Measurements from ENCODE around the gene ARID1B. TPM values are rescaled to one million over a fixed set of nuclear protein-coding genes. Genes with fewer than 3 reads are reported as not detected.
A peak's percentile ranks its signal among the peaks of the same experiment; 100 is the strongest.

The ARID1B gene
- total RNA-seq, 6 experiments from 2014 or later = 23.2 to 35.3 (median 30.7) TPM

GRCh38 chr6:157107915-157108651, 330.9 kb downstream of the ARID1B start:
- Histone ChIP-seq H3K27me3 (no peaks in the 10 kb centered on the region), H3K9me3 (no peaks in the 10 kb centered on the region), H3K4me1 (no peaks in the 10 kb centered on the region), H3K4me3 (no peak overlapping the region), H3K27ac (no peak overlapping the region), H3K36me3 (peaks cover 0 to 2% (median 0%) of the 10 kb centered on the region in 4 donors)
- TF ChIP-seq POLR2A (IDR thresholded peaks at IDR 0.05) (no peak), CTCF (IDR thresholded peaks at IDR 0.05) (no peak)
- intact Hi-C loops (cut with DNase I) = no loop called here
- ATAC-seq (peak in 1 of 4 donors; percentile 32), DNase-seq (no peak)
- WGBS (ENCODE audit: insufficient coverage, low coverage, low lambda C conversion rate, missing lambda C conversion rate) = 83% methylated on average over 6 of the region's 6 CpGs

GRCh38 chr6:157108923-157109322, 331.7 kb downstream of the ARID1B start:
- intact Hi-C loops (cut with DNase I) = no loop called here
- ATAC-seq (no peak), DNase-seq (no peak)
- H3K9me3 ChIP-seq = no peaks in the 10 kb centered on the region
- H3K27ac ChIP-seq = no peak overlapping the region
- H3K27me3 ChIP-seq = no peaks in the 10 kb centered on the region
- no peak overlapping the region for H3K4me3 ChIP-seq
- TF ChIP-seq CTCF (IDR thresholded peaks at IDR 0.05) (no peak), POLR2A (IDR thresholded peaks at IDR 0.05) (no peak)
- 89% methylated on average over 7 of the region's 7 CpGs for WGBS (ENCODE audit: insufficient coverage, low coverage, low lambda C conversion rate, missing lambda C conversion rate)
- H3K36me3 ChIP-seq = peaks cover 0 to 2% (median 0%) of the 10 kb centered on the region in 4 donors
- no peaks in the 10 kb centered on the region for H3K4me1 ChIP-seq

GRCh38 chr6:157110607-157111006, 333.4 kb downstream of the ARID1B start:
- Histone ChIP-seq H3K27me3 (no peaks in the 10 kb centered on the region), H3K9me3 (no peaks in the 10 kb centered on the region), H3K27ac (no peak overlapping the region), H3K4me1 (no peaks in the 10 kb centered on the region), H3K4me3 (no peak overlapping the region), H3K36me3 (peaks cover 0 to 2% (median 0%) of the 10 kb centered on the region in 4 donors)
- intact Hi-C loops (cut with DNase I) = no loop called here
- TF ChIP-seq POLR2A (IDR thresholded peaks at IDR 0.05) = no peak
- TF ChIP-seq CTCF (IDR thresholded peaks at IDR 0.05) = no peak
- ATAC-seq = no peak
- DNase-seq = no peak
- WGBS (ENCODE audit: insufficient coverage, low coverage, low lambda C conversion rate, missing lambda C conversion rate) = 80% methylated on average over 5 of the region's 5 CpGs

GRCh38 chr6:157113389-157113788, 336.2 kb downstream of the ARID1B start:
- ATAC-seq = no peak
- 96% methylated on average over 4 of the region's 4 CpGs for WGBS (ENCODE audit: insufficient coverage, low coverage, low lambda C conversion rate, missing lambda C conversion rate)
- intact Hi-C loops (cut with DNase I) = no loop called here
- no peak for TF ChIP-seq POLR2A (IDR thresholded peaks at IDR 0.05)
- TF ChIP-seq CTCF (IDR thresholded peaks at IDR 0.05) = no peak
- no peak for DNase-seq
- Histone ChIP-seq H3K27me3 (no peaks in the 10 kb centered on the region), H3K9me3 (no peaks in the 10 kb centered on the region), H3K4me3 (no peak overlapping the region), H3K4me1 (peaks cover 0 to 9% (median 0%) of the 10 kb centered on the region in 4 donors), H3K36me3 (peaks cover 0 to 2% (median 0%) of the 10 kb centered on the region in 4 donors), H3K27ac (no peak overlapping the region)
